HG02642 (cell line): ENCODE measurements around the gene LRRFIP1.
"Not testable (repeated sequence)": the region's sequence is repeated elsewhere in the genome, so short reads cannot be mapped to it uniquely, and the experiment has no call there.

Experiments used
- ATAC-seq: cut with Tn5 transposase; IDR thresholded peaks from one replicate; pipeline ENCODE4 v1.9.1; 2021; ENCODE audit warnings: mild to moderate bottlenecking; ENCODE audit not compliant: unreplicated experiment, poor library complexity

The LRRFIP1 gene

DNA sequence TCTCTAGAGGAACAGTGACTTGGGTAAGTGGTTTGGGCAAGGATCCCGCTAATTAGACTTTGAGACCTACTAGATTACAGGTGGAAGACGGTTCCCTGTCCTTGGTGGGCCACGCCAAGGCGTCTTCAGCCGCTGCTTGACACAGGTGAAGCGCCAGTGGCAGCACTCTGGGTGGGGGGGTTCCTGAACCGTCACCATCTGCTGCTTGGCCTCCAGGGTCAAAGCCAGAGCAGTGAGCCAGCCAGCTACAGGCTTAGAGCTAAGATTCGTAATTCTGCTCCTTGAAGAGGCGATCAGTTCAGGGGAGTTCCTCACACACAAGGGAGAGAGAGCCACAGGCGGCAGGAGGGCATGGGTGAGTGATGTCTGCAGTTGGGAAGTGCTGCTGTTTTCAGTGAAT is 131.8 kb downstream of the LRRFIP1 start:
- no peak for ATAC-seq

GRCh38 chr2:237760506-237761502 is 133.4 kb downstream of the LRRFIP1 start:
- no peak for ATAC-seq

- ATAC-seq: not testable (repeated sequence)
Observed at GRCh38 chr2:237762291-237763182, 135.2 kb downstream of the LRRFIP1 start.

- no peak for ATAC-seq
Observed at GRCh38 chr2:237763812-237764211, 136.4 kb downstream of the LRRFIP1 start.

DNA sequence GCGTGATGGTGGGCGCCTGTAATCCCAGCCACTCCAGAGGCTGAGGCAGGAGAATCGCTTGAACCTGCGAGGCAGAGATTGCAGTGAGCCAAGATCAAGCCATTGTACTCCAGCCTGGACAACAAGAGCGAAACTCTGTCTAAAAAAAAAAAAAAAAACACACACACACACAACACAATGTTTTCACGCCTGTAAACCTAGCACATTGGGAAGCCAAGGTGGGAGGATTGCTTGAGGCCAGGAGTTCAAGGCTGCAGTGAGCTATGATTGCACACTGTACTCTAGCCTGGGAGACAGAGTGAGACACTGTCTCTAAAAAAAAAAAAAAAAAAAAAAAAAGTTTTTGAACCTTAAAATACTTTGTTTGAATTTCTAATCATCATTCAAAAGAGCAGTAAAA is 137.7 kb downstream of the LRRFIP1 start:
- not testable (repeated sequence) for ATAC-seq

DNA sequence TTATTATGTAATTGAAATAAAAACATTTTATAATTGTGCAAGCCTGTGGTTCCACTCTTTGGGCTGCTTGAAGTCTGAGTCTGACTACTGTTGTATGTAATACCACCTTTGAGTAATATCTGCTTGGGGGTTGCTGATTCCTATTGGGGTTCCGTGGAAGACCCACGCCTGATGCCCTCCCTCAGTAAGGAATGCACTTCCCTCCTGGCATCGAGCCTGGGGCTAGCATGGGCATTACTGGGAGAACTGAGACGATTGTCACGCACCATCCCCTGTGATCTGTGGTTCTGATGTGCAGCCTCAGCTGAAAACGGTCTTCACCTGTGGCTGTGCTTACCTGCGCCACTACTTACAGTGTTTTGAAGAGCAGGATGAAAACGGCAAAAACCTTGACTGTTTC is 138.5 kb downstream of the LRRFIP1 start:
- no peak for ATAC-seq

- no peak for ATAC-seq
Observed at GRCh38 chr2:237766340-237766739, 139.0 kb downstream of the LRRFIP1 start.

DNA sequence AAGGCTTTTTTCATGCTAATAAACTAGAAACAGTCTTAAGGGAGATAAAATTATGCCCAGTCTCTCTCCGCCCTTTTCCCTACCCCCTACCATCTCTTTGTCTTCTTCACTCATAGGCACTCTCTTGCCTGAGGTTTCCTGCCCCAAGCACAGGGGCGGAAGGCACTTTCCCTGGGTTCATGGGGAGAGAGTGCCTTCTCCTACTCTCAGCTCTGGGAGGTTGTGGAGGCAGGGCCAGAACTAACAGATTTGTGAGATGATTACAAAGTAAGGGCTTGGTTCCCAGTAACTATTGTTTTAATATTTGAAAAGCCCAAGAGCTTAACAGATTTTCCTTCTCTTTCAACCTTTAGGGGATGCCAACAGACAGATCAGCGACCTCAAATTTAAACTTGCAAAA is 145.1 kb downstream of the LRRFIP1 start:
- ATAC-seq: no peak

GRCh38 chr2:237773826-237774225 is 146.4 kb downstream of the LRRFIP1 start:
- no peak for ATAC-seq

DNA sequence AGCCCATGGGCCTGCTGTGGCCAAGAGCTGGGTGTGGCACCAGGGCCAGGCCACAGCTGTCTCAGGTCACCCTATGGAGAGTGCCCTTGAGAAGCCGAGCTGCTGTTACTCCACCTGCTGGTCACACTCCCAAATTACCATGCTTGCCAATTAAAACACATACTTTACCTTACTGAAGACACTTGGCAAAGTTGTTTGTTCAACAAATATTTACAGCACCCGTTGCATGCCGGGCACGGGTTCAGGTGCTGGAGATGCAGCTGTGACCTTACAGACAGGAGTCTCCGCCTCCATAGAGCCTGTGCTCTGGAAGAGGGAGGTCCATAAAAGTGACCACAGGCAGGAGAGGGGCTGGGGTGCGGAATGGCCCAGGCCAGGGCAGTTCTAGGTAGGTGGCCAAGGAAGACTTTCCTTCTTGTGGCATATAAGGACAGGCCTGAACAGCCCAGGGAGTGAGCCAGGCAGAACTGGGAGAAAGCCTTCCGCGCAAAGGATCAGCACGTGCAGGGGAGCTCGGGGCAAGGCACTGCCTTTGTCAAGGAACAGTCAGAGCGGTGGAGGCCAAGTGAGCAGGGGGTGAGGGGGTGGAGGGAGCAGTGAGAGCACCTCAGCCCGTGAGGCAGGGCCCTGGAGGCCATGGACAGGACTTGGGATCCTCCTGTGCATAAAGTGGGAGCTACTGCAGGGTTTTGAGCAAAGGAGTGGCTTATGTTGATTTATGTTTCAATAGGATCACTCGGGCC is 147.6 kb downstream of the LRRFIP1 start:
- ATAC-seq: peak; percentile 58

DNA sequence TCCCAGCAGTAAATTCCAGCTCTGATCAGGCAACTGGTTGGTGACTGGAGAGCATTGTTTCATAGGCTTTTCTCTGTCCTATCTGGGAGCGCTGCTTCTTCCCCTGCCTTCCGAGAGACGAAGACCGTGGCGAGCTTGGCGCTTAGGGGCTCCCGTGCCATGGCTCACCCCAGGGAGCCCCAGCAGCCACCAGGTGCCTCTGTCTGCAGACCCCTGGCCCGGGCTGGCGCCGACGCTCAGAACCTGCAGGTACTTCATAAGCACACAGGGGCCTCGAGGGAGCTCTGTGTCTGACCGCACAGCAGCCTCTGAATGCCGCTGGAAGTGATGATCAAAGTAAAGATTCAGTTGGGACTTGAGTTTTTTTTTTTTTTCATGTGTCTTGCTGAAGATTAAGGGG is 152.1 kb downstream of the LRRFIP1 start:
- no peak for ATAC-seq

GRCh38 chr2:237782181-237782580 is 154.8 kb downstream of the LRRFIP1 start:
- ATAC-seq: no peak

GRCh38 chr2:237783678-237784077 is 156.3 kb downstream of the LRRFIP1 start:
- ATAC-seq: not testable (repeated sequence)

- ATAC-seq: no peak
Observed at GRCh38 chr2:237786936-237787335, 159.5 kb downstream of the LRRFIP1 start.

DNA sequence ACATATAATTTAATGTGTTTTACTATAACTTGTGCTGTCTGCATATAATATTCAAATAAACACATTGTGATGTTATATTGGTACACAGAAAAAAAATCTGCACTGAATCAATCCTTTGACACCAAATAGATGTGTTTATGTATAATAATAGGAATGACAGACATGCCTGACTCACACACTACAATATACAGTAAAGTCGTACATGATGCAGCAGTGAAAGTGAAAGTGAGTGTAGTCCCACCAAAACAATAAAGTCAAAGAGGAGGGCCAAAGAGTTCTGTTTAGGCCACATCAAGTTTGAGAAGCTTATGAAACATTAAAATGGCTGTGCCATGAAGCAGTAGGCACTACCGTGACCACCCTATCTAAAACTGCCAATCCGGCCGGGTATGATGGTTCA is 163.0 kb downstream of the LRRFIP1 start:
- no peak for ATAC-seq

DNA sequence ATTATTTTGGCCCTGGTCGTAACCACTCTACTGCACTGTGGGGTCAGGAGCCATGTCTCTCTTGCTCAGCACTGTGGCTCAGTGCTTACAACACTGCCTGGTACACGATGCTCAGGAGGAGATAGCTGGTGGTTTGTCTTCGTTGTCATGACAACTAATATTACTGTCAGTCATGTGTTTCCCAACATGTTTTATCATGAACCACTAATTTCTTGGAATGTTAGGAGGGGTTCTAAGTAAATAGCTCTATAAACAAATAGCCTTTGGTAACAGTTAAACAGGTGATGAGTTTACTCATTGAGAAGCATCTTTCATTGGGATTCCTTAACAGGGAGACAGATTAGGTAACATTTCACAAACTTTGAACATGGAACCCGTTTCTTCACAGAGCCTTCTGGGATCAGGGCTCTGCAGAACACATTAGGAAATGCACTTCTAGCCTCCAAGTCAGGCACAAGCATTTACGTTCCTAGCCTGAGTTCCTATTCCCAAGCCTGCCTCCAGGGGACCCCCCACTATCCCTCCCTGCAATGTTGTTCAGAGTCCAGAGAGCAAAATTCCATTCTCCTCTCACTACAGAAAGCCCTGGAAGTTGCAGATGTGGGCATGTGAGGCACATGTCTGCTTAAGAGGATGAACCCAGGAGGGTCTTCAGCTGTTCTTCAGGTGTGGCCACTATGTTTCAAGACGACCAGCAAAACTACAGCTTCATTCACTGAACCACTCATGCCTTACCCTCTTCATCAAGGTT is 164.8 kb downstream of the LRRFIP1 start:
- ATAC-seq: no peak

DNA sequence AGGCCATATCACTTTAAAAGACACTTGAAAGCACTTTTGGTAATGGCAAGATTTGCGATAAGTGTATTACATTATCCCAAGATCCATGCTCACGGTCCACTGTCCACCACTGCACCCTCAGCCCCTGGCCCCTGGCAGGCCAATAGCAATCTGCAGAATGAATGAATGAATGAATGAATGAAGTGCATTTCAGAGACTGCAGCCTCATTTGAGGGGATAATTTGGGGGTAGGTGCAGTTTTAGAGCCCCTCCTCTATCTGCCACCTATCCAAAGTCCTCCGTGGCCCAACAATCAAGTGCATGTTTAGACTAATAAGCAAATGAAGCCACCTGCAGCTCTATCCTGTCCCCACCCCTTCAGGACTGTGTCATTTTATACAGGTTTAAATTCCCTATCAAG is 169.9 kb downstream of the LRRFIP1 start:
- no peak for ATAC-seq

GRCh38 chr2:237798236-237799059 is 171.1 kb downstream of the LRRFIP1 start, which contains the start of gene RBM44:
Gene RBM44, plus strand, starts transcription at chr2:237798779. Its CDS starts 14,831 bp downstream, at chr2:237813610.
- ATAC-seq: no peak

DNA sequence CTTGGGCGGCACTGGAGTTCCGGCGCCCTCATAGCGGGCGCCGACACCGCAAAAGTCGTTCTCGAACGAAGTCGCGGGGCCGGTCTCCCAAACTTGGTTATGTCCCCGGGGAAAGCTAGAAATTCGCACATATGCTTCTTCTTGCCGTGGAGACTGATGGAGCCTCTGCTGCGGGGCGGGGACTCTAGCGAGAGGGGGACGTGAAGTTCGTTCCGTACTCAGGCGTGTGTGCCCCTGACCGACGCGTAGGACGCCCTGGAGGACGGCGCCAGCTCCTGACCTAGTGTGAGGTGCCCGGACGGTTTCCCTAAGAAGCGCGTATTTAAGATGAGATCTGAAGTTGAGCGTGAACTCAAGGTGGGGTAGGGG is 171.7 kb downstream of the LRRFIP1 start:
- no peak for ATAC-seq
